DMS 273 (cell line): ENCODE measurements around the gene FAM50B.
A peak's percentile ranks its signal among the peaks of the same experiment; 100 is the strongest.

Experiments used
- DNase-seq: peaks from one replicate; lab custom pipeline; 2025; ENCODE audit not compliant: unreplicated experiment; lab: John Stamatoyannopoulos, UW

The FAM50B gene

GRCh38 chr6:3848925-3849605 lies at the start of gene FAM50B:
Gene FAM50B (plus strand): TSS chr6:3849373. CDS start chr6:3849812, 439 bp downstream.
- DNase-seq = peak; percentile 96

GRCh38 chr6:3799719-3800118 lies 49.5 kb upstream of the FAM50B start:
- DNase-seq = no peak

- no peak for DNase-seq
Measured at GRCh38 chr6:3800850-3801591, 48.2 kb upstream of the FAM50B start.

DNA sequence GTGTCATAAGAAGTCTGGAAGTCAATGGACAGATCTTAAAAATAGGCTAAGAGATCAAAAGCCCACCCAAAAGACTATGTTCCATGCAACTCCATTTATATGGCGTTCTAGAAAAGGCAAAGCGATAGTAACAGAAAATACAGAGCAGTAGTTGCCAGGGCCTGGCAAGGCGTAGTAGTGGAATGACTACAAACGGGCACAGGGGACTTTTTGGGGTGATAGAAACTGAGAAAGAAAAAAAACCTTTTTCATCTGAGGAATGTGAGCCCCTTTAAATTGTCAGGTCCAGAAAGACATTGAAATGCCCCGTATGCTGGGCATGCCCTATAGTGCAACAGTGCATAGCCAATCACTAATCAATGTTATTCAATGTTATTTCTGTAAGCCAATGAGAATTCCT lies 47.2 kb upstream of the FAM50B start:
- DNase-seq = no peak

DNA sequence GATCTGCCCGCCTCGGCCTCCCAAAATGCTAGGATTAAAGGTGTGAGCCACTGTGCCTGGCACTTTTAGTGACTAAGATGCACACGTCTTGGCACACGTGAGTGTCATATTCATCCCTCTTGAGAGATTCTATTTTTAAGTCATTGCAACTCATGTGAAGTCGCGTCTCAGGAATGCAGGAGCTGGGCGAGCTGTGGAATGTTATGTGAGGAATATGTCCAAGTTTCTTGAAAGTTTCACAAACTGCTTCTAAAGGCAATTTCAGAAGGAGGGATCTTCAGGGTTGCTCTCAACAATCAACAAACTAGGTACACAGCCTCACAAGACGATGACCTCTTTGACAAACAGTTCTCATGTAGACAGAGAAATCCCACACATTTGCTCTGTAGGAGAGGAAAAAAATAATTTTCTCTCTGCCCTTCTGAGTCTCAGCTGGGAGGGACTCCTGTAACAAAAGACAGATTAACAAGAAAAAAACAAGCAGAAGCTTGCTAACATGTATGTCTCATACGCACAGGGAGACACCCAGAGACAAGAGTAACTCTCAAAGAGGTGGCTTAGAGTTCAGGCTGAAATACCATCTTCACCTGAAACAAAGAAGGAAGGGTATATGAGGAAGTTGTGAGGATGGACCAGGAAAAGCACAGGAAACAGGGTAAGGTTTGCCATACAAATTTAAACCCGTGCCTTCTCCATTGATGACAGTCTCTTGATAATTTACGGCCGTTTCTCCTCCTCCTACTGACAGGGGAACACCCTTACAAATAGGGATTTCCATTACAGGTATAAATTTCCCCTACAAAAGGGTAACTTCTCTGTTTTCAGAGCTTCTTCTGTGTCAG lies 45.3 kb upstream of the FAM50B start:
- DNase-seq = no peak

- DNase-seq = no peak
Measured at GRCh38 chr6:3804964-3805363, 44.2 kb upstream of the FAM50B start.

GRCh38 chr6:3805448-3806123 lies 43.6 kb upstream of the FAM50B start:
- no peak for DNase-seq

DNA sequence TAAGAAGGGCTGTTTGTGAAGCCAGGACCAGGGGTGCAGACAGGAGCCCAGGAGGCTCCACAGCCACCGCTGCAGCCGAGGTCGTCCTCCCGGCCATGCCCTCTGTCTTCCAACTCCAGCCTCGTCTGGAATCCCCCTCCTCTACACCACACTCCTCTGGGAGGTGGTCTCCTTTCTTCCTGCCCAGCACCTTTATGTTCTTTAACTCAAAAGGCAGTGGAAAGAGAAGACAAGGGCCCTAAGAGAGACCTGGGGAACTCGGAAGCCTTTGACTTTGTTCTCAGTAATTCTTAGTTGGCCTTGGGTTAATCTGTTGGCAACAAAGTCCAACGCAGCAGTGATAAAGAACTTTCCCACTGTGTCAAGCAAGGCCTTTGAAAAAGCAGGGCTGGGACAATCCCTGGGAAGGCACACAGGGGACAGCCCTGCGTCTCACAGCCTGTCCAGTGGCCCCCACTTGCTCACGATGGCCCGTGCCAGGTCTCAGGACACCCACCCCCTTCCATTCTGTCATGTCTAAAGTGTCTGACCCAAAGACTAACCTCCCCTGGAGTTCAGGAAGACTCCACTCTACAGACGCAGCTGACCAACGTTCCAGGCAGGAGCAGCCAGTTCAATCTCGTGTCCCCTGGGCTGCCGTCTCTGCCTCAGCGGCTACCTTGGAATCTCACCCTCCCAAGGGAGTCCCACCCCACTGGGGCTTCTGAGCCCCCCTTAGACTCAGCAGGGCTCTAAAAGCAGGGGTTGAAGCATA lies 42.8 kb upstream of the FAM50B start:
- DNase-seq = no peak

GRCh38 chr6:3808199-3808598 lies 41.0 kb upstream of the FAM50B start:
- no peak for DNase-seq

GRCh38 chr6:3808759-3809514 lies 40.2 kb upstream of the FAM50B start:
- DNase-seq = peak; percentile 23

- no peak for DNase-seq
Measured at GRCh38 chr6:3809515-3809891, 39.7 kb upstream of the FAM50B start.

DNA sequence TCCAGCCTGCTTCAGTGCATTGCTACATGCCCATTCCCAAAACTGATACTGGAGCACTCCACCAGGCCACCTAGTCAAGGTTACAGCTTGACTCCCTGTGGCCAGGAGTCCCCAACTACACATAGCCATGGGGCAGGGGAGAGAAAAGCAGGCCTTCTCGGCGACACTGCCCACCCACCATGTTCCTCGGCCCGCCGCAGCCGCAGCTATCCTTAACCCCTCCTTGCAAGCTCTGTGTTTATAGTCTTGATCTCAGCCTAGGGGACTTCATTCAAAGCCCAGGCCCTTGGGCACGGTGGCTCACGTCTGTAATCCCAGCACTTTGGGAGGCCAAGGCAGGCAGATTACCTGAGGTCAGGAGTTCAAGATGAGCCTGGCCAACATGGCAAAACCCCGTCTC lies 39.2 kb upstream of the FAM50B start:
- no peak for DNase-seq

DNA sequence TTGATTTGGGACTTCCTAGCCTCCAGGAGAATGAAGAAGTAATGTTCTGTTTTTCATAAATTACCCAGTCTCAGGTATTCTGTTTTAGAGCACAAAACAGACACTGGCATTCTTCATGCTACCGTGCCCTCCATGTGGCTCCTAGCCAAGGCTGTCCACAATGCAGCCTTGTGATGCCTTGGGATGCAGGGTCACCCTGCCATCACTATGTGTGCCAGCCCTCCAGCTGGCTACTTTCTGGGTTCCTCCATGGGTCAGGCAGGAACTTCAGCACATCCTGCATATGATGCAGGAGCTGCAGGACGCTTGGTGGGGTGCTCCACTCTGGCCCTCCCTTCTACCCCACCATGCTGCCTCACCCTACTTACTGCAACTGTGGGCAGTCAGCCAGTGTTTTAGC lies 38.0 kb upstream of the FAM50B start:
- DNase-seq = no peak

GRCh38 chr6:3812596-3812995 lies 36.6 kb upstream of the FAM50B start:
- no peak for DNase-seq

GRCh38 chr6:3813150-3813780 lies 35.9 kb upstream of the FAM50B start:
- no peak for DNase-seq

DNA sequence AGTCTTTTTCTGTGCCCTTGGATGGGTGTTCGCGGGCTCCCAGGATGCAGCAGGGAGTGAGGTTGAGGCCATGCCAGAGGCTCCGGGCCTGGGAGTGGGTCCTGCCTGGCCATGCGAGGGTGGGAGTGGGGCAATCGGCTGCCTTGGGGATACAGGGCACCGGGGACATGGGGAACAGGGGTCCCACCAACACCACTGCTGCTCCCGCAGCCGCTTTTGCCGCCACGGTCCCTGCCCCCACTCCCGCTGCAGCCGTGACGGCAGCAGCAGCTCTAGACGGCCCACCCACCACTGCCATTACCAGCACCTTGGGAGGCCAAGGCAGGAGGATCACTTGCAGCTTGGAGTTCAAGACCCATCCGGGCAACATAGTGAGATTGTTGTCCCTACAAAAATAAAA lies 35.3 kb upstream of the FAM50B start:
- no peak for DNase-seq

DNA sequence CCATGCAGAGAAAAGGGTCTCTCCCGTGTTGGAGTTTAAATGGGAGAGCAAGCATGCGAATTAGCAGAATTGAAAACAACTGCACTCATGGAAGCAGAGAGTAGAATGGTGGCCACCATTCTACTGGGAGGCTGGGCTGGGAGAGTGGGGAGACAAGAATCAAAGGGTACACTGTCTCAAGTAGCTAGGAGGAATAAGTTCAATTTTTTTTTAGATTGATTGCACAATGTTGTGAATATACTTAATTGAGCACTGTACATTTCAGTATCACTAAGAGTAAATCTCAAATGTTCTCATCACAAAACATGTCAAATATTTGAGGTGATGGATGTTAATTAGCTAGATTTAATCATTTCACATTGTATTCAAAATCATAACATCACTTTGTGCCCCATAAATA lies 34.6 kb upstream of the FAM50B start:
- DNase-seq = no peak

GRCh38 chr6:3816251-3816650 lies 32.9 kb upstream of the FAM50B start:
- DNase-seq = no peak
